Neutrophil (primary cell): ENCODE results near the gene ZFYVE27.

Experiments used
- H3K27ac ChIP-seq: fragments of 200-600 bp; sonication (generic); 2 replicates; pipeline ENCODE4 v1.5.1; 2016; ENCODE audit warnings: mild to moderate bottlenecking, moderate library complexity
- H3K27me3 ChIP-seq: fragments of 200-600 bp; sonication (generic); 2 replicates; pipeline ENCODE4 v1.6.0; 2016; ENCODE audit warnings: mild to moderate bottlenecking
- H3K36me3 ChIP-seq: fragments of 200-600 bp; sonication (generic); 2 replicates; pipeline ENCODE4 v1.5.1; 2017
- H3K4me1 ChIP-seq, 2 experiments: fragments of 200-600 bp in 1 of 2; sonication (generic) in 1 of 2; 1 replicate in 1 of 2; 2 replicates in 1 of 2; pipeline versions ENCODE4 v1.5.1 to v1.6.1; 2013 to 2016; ENCODE audit warnings: low read depth in 1 of 2, low read length in 1 of 2, mild to moderate bottlenecking in 1 of 2, moderate library complexity in 1 of 2; ENCODE audit not compliant: control insufficient read depth in 1 of 2, insufficient read depth in 1 of 2
- H3K4me3 ChIP-seq, 2 experiments: fragments of 200-600 bp in 1 of 2; sonication (generic) in 1 of 2; 1 replicate in 1 of 2; 2 replicates in 1 of 2; pipeline ENCODE4 v1.5.1; 2013 to 2016; ENCODE audit warnings: low read depth in 1 of 2, low read length in 1 of 2, mild to moderate bottlenecking in 1 of 2, moderate library complexity in 1 of 2
- H3K9me3 ChIP-seq: fragments of 200-600 bp; sonication (generic); 2 replicates; pipeline ENCODE4 v1.5.1; 2016
- CTCF ChIP-seq: fragments of 200-600 bp; sonication (generic); IDR thresholded peaks from 2 replicates; pipeline ENCODE4 v1.5.1; 2016; ENCODE audit warnings: antibody characterized with exemption

Gene ZFYVE27

DNA sequence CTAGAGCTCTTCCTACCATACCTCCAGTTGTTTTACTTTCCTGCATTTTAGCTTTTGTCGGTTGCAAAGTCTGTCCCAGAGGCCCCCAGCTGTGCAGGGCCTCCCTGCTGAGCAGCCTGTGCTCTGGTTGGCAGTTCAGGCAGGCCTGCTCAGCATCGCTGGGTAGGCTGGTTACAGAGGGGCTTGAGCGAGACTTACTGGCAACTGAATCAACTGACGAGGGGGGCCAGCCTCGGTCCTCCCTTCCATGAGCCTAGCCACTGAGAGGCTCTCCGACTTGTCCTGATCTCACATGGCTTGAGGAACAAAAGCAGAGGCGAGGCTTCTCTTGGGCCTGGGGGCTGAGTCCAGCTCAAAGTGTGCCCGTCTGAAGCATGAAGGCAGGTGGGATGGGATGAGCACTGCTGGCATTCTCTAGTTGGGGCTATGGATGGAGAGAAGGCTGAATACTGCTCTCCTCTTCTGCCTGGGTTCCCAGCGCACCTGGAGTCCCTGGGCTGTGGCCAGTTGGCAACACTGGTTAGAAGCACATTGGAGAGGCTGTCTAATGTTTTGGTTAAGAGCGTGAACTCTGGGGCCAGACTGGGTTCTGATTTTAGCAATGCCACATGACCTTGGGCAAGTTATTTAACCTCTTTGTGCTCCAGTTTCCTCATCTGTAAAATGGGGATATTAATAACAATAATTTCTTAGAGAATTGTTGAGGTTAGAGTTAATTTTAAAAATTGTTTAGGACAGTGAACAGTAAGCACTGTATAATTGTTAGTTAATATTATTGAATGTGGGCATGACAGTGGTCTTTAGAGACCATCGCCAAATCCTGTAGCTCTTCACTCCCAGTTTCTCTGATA, 41.7 kb downstream of the ZFYVE27 start:
- H3K36me3 ChIP-seq: no peaks in the 10 kb centered on the region
- no peak overlapping the region for H3K4me3 ChIP-seq
- H3K4me1 ChIP-seq: no peaks in the 10 kb centered on the region
- no peak for TF ChIP-seq CTCF
- H3K27ac ChIP-seq: no peak overlapping the region
- peaks cover 19% of the 10 kb centered on the region for H3K27me3 ChIP-seq
- H3K9me3 ChIP-seq: no peaks in the 10 kb centered on the region

DNA sequence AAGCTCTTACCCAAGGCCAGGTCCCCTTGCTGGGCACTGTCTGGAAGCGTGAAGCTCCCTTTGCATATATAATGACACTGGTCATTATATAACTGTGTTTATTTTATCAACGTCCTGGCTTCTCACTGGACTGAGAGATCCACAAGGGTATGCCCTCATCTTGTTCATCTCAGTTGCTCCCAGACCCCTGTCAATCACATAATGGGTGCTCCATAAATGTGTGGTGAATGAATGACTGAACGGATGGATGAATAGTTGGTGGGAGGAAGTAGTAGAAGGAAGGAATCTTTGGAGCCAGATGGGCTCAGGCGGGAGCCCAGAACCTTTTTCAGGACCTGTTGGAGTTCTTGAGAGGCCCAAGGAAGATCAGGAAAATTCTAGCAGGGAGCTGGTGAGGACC, 42.6 kb downstream of the ZFYVE27 start:
- peaks cover 11% of the 10 kb centered on the region for H3K27me3 ChIP-seq
- TF ChIP-seq CTCF: no peak

DNA sequence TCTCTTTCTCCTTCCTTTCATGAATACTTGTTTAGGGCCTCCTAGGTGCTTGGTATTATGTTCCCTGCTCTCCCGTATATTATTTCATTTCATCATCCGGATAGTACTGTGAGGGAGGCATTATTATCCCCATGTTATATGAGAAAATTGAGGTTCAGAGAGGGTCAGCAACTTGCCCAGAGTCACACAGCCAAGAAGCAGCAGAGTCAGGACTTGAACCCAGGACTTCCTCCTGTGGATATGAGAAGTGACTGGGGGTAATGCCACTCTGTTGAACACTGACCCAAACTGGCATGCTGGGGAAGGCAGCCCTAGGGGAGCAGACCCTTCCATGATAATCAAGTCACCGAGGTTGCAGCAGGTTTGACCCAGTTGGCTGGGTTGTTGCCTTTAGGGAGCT, 43.0 kb downstream of the ZFYVE27 start:
- Histone ChIP-seq H3K27me3 (peaks cover 7% of the 10 kb centered on the region), H3K36me3 (no peaks in the 10 kb centered on the region)

More for the DNA sequence above, 42.6 kb downstream of the ZFYVE27 start:
- H3K4me3 ChIP-seq: no peak overlapping the region
- no peaks in the 10 kb centered on the region for H3K36me3 ChIP-seq
- H3K4me1 ChIP-seq: no peaks in the 10 kb centered on the region
- no peaks in the 10 kb centered on the region for H3K9me3 ChIP-seq
- H3K27ac ChIP-seq: no peak overlapping the region

GRCh38 chr10:97780841-97781617, 44.1 kb downstream of the ZFYVE27 start:
- Histone ChIP-seq H3K9me3 (no peaks in the 10 kb centered on the region), H3K4me1 (no peaks in the 10 kb centered on the region), H3K4me3 (no peak overlapping the region), H3K36me3 (no peaks in the 10 kb centered on the region), H3K27ac (no peak overlapping the region), H3K27me3 (peaks cover under 1% of the 10 kb centered on the region)
- no peak for TF ChIP-seq CTCF

More for the DNA sequence above, 43.0 kb downstream of the ZFYVE27 start:
- H3K4me3 ChIP-seq: no peak overlapping the region
- no peak overlapping the region for H3K27ac ChIP-seq
- H3K4me1 ChIP-seq: no peaks in the 10 kb centered on the region
- no peak for TF ChIP-seq CTCF
- no peaks in the 10 kb centered on the region for H3K9me3 ChIP-seq

DNA sequence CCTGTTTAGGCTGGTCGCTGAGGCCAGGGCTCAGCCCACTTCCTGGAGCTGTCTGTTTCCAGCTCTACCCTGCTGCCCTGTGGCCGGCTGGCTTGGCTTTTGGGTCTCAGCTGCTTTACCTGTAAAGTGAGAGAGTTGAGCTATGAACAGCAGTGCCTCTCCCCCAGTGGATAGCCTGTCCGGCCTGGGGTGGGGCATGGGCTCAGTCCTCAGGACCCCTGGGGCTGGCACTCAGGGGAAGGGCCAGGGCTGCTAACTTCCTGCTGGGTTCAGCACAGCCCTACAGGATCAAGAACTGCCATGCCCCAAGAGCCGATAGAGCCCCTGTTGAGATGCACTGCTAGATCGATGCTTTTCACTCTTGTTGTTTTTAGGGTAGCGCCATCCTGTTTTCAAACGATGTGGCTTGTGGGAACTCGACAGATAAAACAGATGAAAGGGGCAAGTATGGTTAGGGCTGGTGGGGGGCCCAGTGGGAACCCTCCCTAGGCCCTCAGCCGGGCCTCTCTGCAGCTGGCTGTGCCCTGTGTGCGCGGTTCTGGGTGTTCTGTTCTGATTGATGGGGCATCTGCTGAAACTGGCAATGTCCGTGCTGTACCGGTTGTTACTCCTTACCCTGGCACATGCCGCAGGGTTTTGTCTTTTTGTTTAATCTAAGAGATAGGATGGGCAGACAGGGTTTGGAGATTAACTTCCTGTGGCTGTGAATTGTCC, 44.8 kb downstream of the ZFYVE27 start:
- H3K27ac ChIP-seq: no peak overlapping the region
- H3K36me3 ChIP-seq: no peaks in the 10 kb centered on the region

More for the DNA sequence above, 44.8 kb downstream of the ZFYVE27 start:
- H3K4me1 ChIP-seq: no peaks in the 10 kb centered on the region
- no peak overlapping the region for H3K4me3 ChIP-seq
- no peak for TF ChIP-seq CTCF
- no peaks in the 10 kb centered on the region for H3K9me3 ChIP-seq
- H3K27me3 ChIP-seq: peaks cover 7% of the 10 kb centered on the region
